OCI-LY7 (cell line): ENCODE measurements around the gene MUC22. TPM values are rescaled to one million over a fixed set of nuclear protein-coding genes. Genes with fewer than 3 reads are reported as not detected.

Experiments
- Bru-seq: library from RNA; stranded (reverse); fragments of 400-500 nt; gene quantifications from one replicate; lab custom pipeline; 2021; lab: Mats Ljungman, UMichigan
- BruChase-seq, 2 experiments: library from RNA; stranded (reverse); fragments of 400-500 nt; gene quantifications; one replicate each; lab custom pipeline; 2021; lab: Mats Ljungman, UMichigan
- BruUV-seq: library from RNA; stranded (reverse); fragments of 400-500 nt; replicated peaks from 2 replicates; lab custom pipeline; 2021; lab: Mats Ljungman, UMichigan
- CTCF ChIA-PET: fragments of 300-600 bp; sonication (Branson Sonifier 250); formaldehyde crosslinking; loops from one replicate; lab custom pipeline; 2022; ENCODE audit warnings: antibody characterized with exemption; ENCODE audit not compliant: unreplicated experiment; lab: Charles Lee
- POLR2A ChIA-PET: fragments of 300-600 bp; sonication (Branson Sonifier 250); formaldehyde crosslinking; loops from one replicate; lab custom pipeline; 2022; ENCODE audit warnings: antibody characterized with exemption; lab: Charles Lee
- DNase-seq: peaks from one replicate; pipeline ENCODE4 v3.0.0-alpha.2; 2015; ENCODE audit warnings: low spot score
- H2AFZ ChIP-seq: fragments of 200-600 bp; sonication (generic), shearing (Covaris generic); 2 replicates; pipeline ENCODE4 v1.6.1; 2014; ENCODE audit warnings: mild to moderate bottlenecking, antibody characterized with exemption, low read length, moderate library complexity
- H3K27ac ChIP-seq: fragments of 200-600 bp; sonication (generic); 2 replicates; pipeline ENCODE4 v1.5.1; 2014; ENCODE audit warnings: mixed run types, low read depth, mild to moderate bottlenecking, moderate library complexity, low read length, inconsistent platforms; ENCODE audit not compliant: poor library complexity, severe bottlenecking
- H3K36me3 ChIP-seq: fragments of 200-600 bp; sonication (generic); 2 replicates; pipeline ENCODE4 v1.6.1; 2014; ENCODE audit warnings: mild to moderate bottlenecking, antibody characterized with exemption, low read length, moderate library complexity, mixed read lengths; ENCODE audit not compliant: insufficient read depth
- H3K4me1 ChIP-seq: fragments of 200-600 bp; sonication (generic); 2 replicates; pipeline ENCODE4 v1.5.1; 2014; ENCODE audit warnings: mild to moderate bottlenecking, low read length; ENCODE audit not compliant: insufficient read depth, poor library complexity, severe bottlenecking
- H3K4me2 ChIP-seq: fragments of 200-600 bp; sonication (generic); 2 replicates; pipeline ENCODE4 v1.6.1; 2014; ENCODE audit warnings: mild to moderate bottlenecking, low read length
- H3K4me3 ChIP-seq: fragments of 200-600 bp; sonication (generic); 2 replicates; pipeline ENCODE4 v1.5.1; 2014; ENCODE audit warnings: mild to moderate bottlenecking, low read depth, low read length; ENCODE audit not compliant: poor library complexity, severe bottlenecking
- H3K79me2 ChIP-seq: fragments of 200-600 bp; sonication (generic); 2 replicates; pipeline ENCODE4 v1.6.1; 2016; ENCODE audit warnings: low read depth, mild to moderate bottlenecking, low read length, moderate library complexity, mixed read lengths; ENCODE audit not compliant: insufficient read depth
- H3K9me2 ChIP-seq: fragments of 200-600 bp; sonication (generic); 2 replicates; pipeline ENCODE4 v1.6.1; 2016; ENCODE audit warnings: mild to moderate bottlenecking, low read length, mixed read lengths; ENCODE audit not compliant: insufficient read depth
- H3K9me3 ChIP-seq: fragments of 200-600 bp; sonication (generic); 2 replicates; pipeline ENCODE4 v1.6.1; 2014; ENCODE audit warnings: mild to moderate bottlenecking, mixed run types, low read length, mixed read lengths
- H4K20me1 ChIP-seq: fragments of 200-600 bp; sonication (generic); 2 replicates; pipeline ENCODE4 v1.6.1; 2014; ENCODE audit warnings: mild to moderate bottlenecking, antibody characterized with exemption, low read length, moderate library complexity, mixed read lengths; ENCODE audit not compliant: insufficient read depth
- EZH2phosphoT487 ChIP-seq: fragments of 200-600 bp; sonication (generic); IDR thresholded peaks from 2 replicates; pipeline ENCODE4 v1.6.1; 2018; ENCODE audit warnings: low read depth, borderline replicate concordance, mild to moderate bottlenecking, mixed run types, antibody characterized with exemption, low read length, moderate library complexity, mixed read lengths
- intact Hi-C: fragments of 100-400 bp; cut with micrococcal nuclease; formaldehyde crosslinking; loops from one replicate; pipeline ENCODE4 v1.10.0; 2022; ENCODE audit not compliant: unreplicated experiment
- long read RNA-seq: library from polyadenylated mRNA; stranded (forward); transcript quantifications from one replicate; pipeline ENCODE4 v2.0.0, GENCODE V29; 2022
- total RNA-seq, 2 experiments: library from RNA; depleted of rRNA in 1 of 2; stranded (reverse); fragments of >200 nt in 1 of 2; shearing (Covaris generic) in 1 of 2; gene quantifications; 2 replicates each; pipeline ENCODE4 v1.2.3, GENCODE V29; 2014 to 2022
- TF ChIP-seq, protein P1 (sequence below): fragments of 200-600 bp; sonication (generic); conservative IDR thresholded peaks from 2 replicates; pipeline ENCODE4 v1.5.1; 2014; ENCODE audit warnings: mild to moderate bottlenecking, antibody characterized with exemption, low read length, moderate library complexity, mixed read lengths

The MUC22 gene
- total RNA-seq (2014; rRNA removed; shearing (Covaris generic)) (not detected in 2 replicates), total RNA-seq (2022) (not detected in 2 replicates), Bru-seq, nascent RNA (percentile 20 among the genes with signal in this experiment), BruChase-seq, experiment 1, labeled RNA remaining after a 6-hour chase (percentile 9 among the genes with signal in this experiment), BruChase-seq, experiment 2, labeled RNA remaining after a 2-hour chase (percentile 12 among the genes with signal in this experiment)
- long read RNA-seq, result 0 reads

DNA sequence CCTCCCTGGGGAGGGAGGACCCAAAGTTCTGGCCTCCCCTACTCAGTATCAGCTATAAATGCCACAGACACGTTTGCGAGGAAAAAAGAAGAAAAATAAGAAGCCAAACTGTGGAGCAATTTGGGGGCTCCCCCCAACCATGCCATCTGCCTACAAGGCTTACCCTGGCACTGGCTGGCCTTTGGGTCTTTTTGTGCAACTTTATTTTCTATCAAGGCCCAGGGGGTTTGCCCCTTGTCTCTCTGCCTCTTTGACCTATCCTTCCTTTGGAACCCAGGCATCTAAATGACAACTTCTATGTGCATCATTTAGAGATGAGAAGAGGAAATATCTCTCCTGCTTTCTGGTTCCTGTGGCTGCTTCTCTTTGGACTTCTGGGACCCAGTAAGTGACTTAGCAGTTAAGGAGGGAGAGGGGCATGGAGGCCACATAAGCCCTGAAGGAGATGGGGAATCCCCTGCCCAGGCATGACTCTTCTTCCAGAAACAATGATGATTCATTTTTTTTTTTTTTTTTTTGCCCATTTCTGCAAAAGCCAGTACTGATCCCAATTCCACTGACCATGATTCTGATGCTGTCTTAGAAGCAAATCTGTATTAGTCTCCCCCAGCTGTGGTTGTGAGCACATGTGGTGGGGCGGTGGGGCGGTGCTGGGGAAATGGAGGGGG is at the start of gene MUC22:
Gene MUC22, plus strand, starts transcription at position 82 of the 668 bp plus-strand sequence. Its CDS starts 233 bp downstream, at position 315.
- DNase-seq, result no peak
- Histone ChIP-seq H3K4me1 (no peaks in the 10 kb centered on the region), H3K9me2 (no peaks in the 10 kb centered on the region), H2AFZ (no peak within 1 kb of the TSS), H3K79me2 (no peaks in the 10 kb centered on the region), H4K20me1 (no peaks in the 10 kb centered on the region), H3K9me3 (peaks cover 5% of the 10 kb centered on the region; the same call in 1 of the 2 replicates), H3K27ac (no peak within 1 kb of the TSS), H3K4me2 (no peak within 1 kb of the TSS), H3K36me3 (no peaks in the 10 kb centered on the region), H3K4me3 (no peak within 1 kb of the TSS)
- intact Hi-C loops, result no loop called here
- POLR2A ChIA-PET, result no interaction called here
- TF ChIP-seq EZH2phosphoT487, result no peak
- TF ChIP-seq, protein P1, sequence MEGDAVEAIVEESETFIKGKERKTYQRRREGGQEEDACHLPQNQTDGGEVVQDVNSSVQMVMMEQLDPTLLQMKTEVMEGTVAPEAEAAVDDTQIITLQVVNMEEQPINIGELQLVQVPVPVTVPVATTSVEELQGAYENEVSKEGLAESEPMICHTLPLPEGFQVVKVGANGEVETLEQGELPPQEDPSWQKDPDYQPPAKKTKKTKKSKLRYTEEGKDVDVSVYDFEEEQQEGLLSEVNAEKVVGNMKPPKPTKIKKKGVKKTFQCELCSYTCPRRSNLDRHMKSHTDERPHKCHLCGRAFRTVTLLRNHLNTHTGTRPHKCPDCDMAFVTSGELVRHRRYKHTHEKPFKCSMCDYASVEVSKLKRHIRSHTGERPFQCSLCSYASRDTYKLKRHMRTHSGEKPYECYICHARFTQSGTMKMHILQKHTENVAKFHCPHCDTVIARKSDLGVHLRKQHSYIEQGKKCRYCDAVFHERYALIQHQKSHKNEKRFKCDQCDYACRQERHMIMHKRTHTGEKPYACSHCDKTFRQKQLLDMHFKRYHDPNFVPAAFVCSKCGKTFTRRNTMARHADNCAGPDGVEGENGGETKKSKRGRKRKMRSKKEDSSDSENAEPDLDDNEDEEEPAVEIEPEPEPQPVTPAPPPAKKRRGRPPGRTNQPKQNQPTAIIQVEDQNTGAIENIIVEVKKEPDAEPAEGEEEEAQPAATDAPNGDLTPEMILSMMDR, result no peak
- BruUV-seq, result no TSS peak
- CTCF ChIA-PET, result interaction anchor here (0.6 kb wide), 1 partner anchor 334 kb away, joined by 3 read pairs; no protein-coding TSS in a partner anchor

DNA sequence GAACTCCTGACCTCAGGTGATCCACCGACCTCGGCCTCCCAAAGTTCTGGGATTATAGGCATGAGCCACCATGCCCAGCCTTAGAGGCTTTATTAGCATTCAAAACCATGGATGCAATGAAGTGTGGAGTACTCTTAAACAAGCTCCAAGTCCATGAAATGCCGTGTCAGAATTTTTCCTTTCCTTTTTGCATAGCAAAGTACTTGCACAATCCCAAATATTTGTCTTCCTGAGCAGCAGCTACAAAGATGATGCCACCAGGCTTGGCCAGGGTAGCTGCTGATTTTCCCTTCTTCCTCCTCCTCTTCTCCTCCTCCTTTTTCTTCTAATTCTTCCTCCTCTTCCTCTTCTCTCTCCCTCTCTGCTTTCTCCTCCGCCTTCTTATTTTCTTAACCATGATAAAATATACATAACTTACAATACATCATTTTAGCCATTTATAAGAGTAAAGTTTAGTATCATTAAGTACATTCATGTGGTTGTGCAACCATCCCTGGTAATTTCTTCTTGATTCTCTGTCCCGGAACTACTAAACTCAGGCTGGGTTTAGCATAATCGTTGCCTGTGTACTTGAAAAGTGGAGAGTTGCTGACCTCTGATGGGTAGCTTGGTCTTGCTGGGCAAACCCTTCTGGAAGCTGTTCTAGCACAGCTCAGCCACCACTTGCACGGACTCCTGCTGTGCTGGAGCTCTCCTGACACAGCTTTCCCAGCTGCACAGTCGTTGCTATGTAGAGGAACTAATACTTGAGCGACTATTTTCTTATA is 49.2 kb upstream of the MUC22 start:
- no peak overlapping the region for H3K27ac ChIP-seq
- intact Hi-C loops, result no loop called here
- no peaks in the 10 kb centered on the region for H3K9me2 ChIP-seq
- no peak overlapping the region for H2AFZ ChIP-seq
- no peaks in the 10 kb centered on the region for H4K20me1 ChIP-seq
- no peak overlapping the region for H3K4me3 ChIP-seq
- CTCF ChIA-PET, result no interaction called here
- H3K36me3 ChIP-seq, result no peaks in the 10 kb centered on the region
- TF ChIP-seq EZH2phosphoT487, result no peak
- TF ChIP-seq, protein P1, result no peak
- H3K9me3 ChIP-seq, result no peaks in the 10 kb centered on the region
- no TSS peak for BruUV-seq
- H3K79me2 ChIP-seq, result no peaks in the 10 kb centered on the region
- H3K4me2 ChIP-seq, result no peak overlapping the region
- POLR2A ChIA-PET, result interaction anchor here (0.5 to 0.6 kb wide), 2 partner anchors 177 to 412 kb away, joined by 3 to 5 read pairs; no protein-coding TSS in a partner anchor
- H3K4me1 ChIP-seq, result no peaks in the 10 kb centered on the region
- no peak for DNase-seq
